IMR-90 (cell line): ENCODE data around the gene RASIP1. TPM values are rescaled to one million over a fixed set of nuclear protein-coding genes. Genes with fewer than 3 reads are reported as not detected.

Experiments
- ATAC-seq: fragments of 200-7000 bp; cut with Tn5 transposase; 2 replicates; pipeline ENCODE4 v1.9.1; 2020; ENCODE audit warnings: low read depth, mild to moderate bottlenecking, moderate library complexity
- BruUV-seq: library from RNA; stranded (reverse); fragments of 400-500 nt; replicated peaks from 2 replicates; lab custom pipeline; 2021; lab: Mats Ljungman, UMichigan
- CTCF ChIA-PET: fragments of 300-600 bp; formaldehyde crosslinking; extraction: SDS; loops from one replicate; lab custom pipeline; 2021; ENCODE audit warnings: antibody characterized with exemption; lab: Yijun Ruan, JAX
- POLR2A ChIA-PET: fragments of 300-600 bp; sonication (Branson Sonifier 250); formaldehyde crosslinking; loops from one replicate; lab custom pipeline; 2022; ENCODE audit warnings: antibody characterized with exemption; ENCODE audit not compliant: unreplicated experiment; lab: Charles Lee
- DNase-seq: peaks from one replicate; pipeline ENCODE4 v3.0.0; 2013
- H2AFZ ChIP-seq: replicated peaks from 2 replicates; pipeline ENCODE3; 2013; ENCODE audit warnings: low read length, mild to moderate bottlenecking; ENCODE audit not compliant: poor library complexity
- H2AK5ac ChIP-seq: 2 replicates; pipeline ENCODE4 v1.6.1; 2013; ENCODE audit warnings: low read depth, low read length, inconsistent platforms
- H2AK9ac ChIP-seq: replicated peaks from 2 replicates; pipeline ENCODE3; 2013; ENCODE audit warnings: mild to moderate bottlenecking, low read depth, low read length, moderate library complexity; ENCODE audit not compliant: poor library complexity
- H2BK120ac ChIP-seq: 2 replicates; pipeline ENCODE4 v1.6.1; 2013; ENCODE audit warnings: low read depth, low read length, inconsistent platforms
- H2BK15ac ChIP-seq: 3 replicates; pipeline ENCODE4 v1.6.1; 2013; ENCODE audit warnings: low read depth, low read length, inconsistent platforms
- H2BK20ac ChIP-seq: 2 replicates; pipeline ENCODE4 v1.6.1; 2013; ENCODE audit warnings: low read depth, mild to moderate bottlenecking, inconsistent platforms, low read length, moderate library complexity
- H2BK5ac ChIP-seq: 2 replicates; pipeline ENCODE4 v1.6.1; 2013; ENCODE audit warnings: mild to moderate bottlenecking, low read depth, low read length, inconsistent platforms; ENCODE audit not compliant: poor library complexity, severe bottlenecking
- H3K14ac ChIP-seq: replicated peaks from 2 replicates; pipeline ENCODE4 v1.6.1; 2013; ENCODE audit warnings: low read depth, low read length, inconsistent platforms
- H3K18ac ChIP-seq: 2 replicates; pipeline ENCODE4 v1.6.1; 2013; ENCODE audit warnings: low read depth, low read length, control low read depth
- H3K23ac ChIP-seq: 2 replicates; pipeline ENCODE4 v1.6.1; 2013; ENCODE audit warnings: low read depth, low read length, inconsistent platforms
- H3K27ac ChIP-seq: 2 replicates; pipeline ENCODE4 v1.5.1; 2013; ENCODE audit warnings: mild to moderate bottlenecking, control low read depth, low read length; ENCODE audit not compliant: insufficient read depth
- H3K27me3 ChIP-seq: 2 replicates; pipeline ENCODE4 v1.6.1; 2013; ENCODE audit warnings: low read length; ENCODE audit not compliant: control insufficient read depth, insufficient read depth
- H3K36me3 ChIP-seq: 2 replicates; pipeline ENCODE4 v1.6.1; 2013; ENCODE audit warnings: low read length, mixed read lengths; ENCODE audit not compliant: control insufficient read depth, insufficient read depth
- H3K4ac ChIP-seq: 2 replicates; pipeline ENCODE4 v1.6.1; 2013; ENCODE audit warnings: low read depth, low read length, inconsistent platforms
- H3K4me1 ChIP-seq: 2 replicates; pipeline ENCODE4 v1.6.1; 2013; ENCODE audit warnings: low read length, mixed read lengths; ENCODE audit not compliant: control insufficient read depth, insufficient read depth
- H3K4me2 ChIP-seq: 2 replicates; pipeline ENCODE4 v1.6.1; 2013; ENCODE audit warnings: low read depth, mild to moderate bottlenecking, control low read depth, low read length, moderate library complexity
- H3K4me3 ChIP-seq: 2 replicates; pipeline ENCODE4 v1.5.1; 2013; ENCODE audit warnings: low read depth, mild to moderate bottlenecking, control low read depth, low read length, moderate library complexity; ENCODE audit not compliant: insufficient read depth
- H3K56ac ChIP-seq: 2 replicates; pipeline ENCODE4 v1.6.1; 2013; ENCODE audit warnings: low read length, inconsistent platforms; ENCODE audit not compliant: insufficient read depth; ENCODE audit errors: extremely low read depth
- H3K79me1 ChIP-seq, 2 experiments: 2 replicates each; pipeline ENCODE4 v1.6.1; 2013; ENCODE audit warnings: low read length in 2 of 2, inconsistent platforms in 1 of 2, low read depth in 1 of 2
- H3K9ac ChIP-seq: 2 replicates; pipeline ENCODE4 v1.6.1; 2013; ENCODE audit warnings: low read depth, low read length, control low read depth
- H3K9me1 ChIP-seq: 2 replicates; pipeline ENCODE4 v1.6.1; 2013; ENCODE audit warnings: low read length, inconsistent platforms; ENCODE audit not compliant: insufficient read depth
- H3K9me3 ChIP-seq: 2 replicates; pipeline ENCODE4 v1.6.1; 2013; ENCODE audit warnings: low read length; ENCODE audit not compliant: control insufficient read depth, insufficient read depth
- H4K20me1 ChIP-seq: 2 replicates; pipeline ENCODE4 v1.6.1; 2013; ENCODE audit warnings: low read length, inconsistent platforms; ENCODE audit not compliant: insufficient read depth
- H4K5ac ChIP-seq: 2 replicates; pipeline ENCODE4 v1.6.1; 2013; ENCODE audit warnings: mild to moderate bottlenecking, low read depth, low read length, control low read depth
- H4K8ac ChIP-seq, 2 experiments: 2 replicates each; pipeline ENCODE4 v1.6.1; 2013; ENCODE audit warnings: low read depth in 2 of 2, low read length in 2 of 2, control low read depth in 1 of 2, inconsistent platforms in 1 of 2
- H4K91ac ChIP-seq: 2 replicates; pipeline ENCODE4 v1.6.1; 2013; ENCODE audit warnings: low read depth, low read length, inconsistent platforms; ENCODE audit not compliant: insufficient read depth
- BHLHE40 ChIP-seq: fragments of 150-350 bp; IDR thresholded peaks from 2 replicates; pipeline ENCODE4 v1.6.1; 2016; ENCODE audit warnings: mild to moderate bottlenecking, low read depth, low read length
- CEBPB ChIP-seq: IDR thresholded peaks from 2 replicates; pipeline ENCODE4 v1.6.1; 2012; ENCODE audit warnings: low read depth, low read length, improper control_type of control experiment
- CHD1 ChIP-seq: IDR thresholded peaks from 2 replicates; pipeline ENCODE4 v1.6.1; 2012; ENCODE audit warnings: low read depth, low read length, improper control_type of control experiment
- FOS ChIP-seq: fragments of 150-350 bp; IDR thresholded peaks from 2 replicates; pipeline ENCODE4 v1.6.1; 2016; ENCODE audit warnings: low read depth, low read length
- MAFK ChIP-seq: IDR thresholded peaks from 2 replicates; pipeline ENCODE4 v1.6.1; 2012; ENCODE audit warnings: low read depth, low read length, improper control_type of control experiment
- MAZ ChIP-seq: IDR thresholded peaks from 2 replicates; pipeline ENCODE4 v1.6.1; 2012; ENCODE audit warnings: low read depth, mild to moderate bottlenecking, low read length, improper control_type of control experiment, moderate library complexity, borderline replicate concordance
- MXI1 ChIP-seq: IDR thresholded peaks from 2 replicates; pipeline ENCODE4 v1.6.1; 2012; ENCODE audit warnings: low read depth, mild to moderate bottlenecking, low read length, moderate library complexity, borderline replicate concordance
- NFE2L2 ChIP-seq: fragments of 150-350 bp; IDR thresholded peaks from 2 replicates; pipeline ENCODE4 v1.6.1; 2016; ENCODE audit warnings: low read depth, mild to moderate bottlenecking, low read length
- POLR2A ChIP-seq: IDR thresholded peaks from 2 replicates; pipeline ENCODE4 v1.6.1; 2012; ENCODE audit warnings: mild to moderate bottlenecking, low read depth, low read length
- RAD21 ChIP-seq: IDR thresholded peaks from 2 replicates; pipeline ENCODE4 v1.6.1; 2012; ENCODE audit warnings: low read length, improper control_type of control experiment
- RCOR1 ChIP-seq: IDR thresholded peaks from 2 replicates; pipeline ENCODE4 v1.6.1; 2012; ENCODE audit warnings: mild to moderate bottlenecking, low read length, improper control_type of control experiment; ENCODE audit not compliant: insufficient replicate concordance
- RFX5 ChIP-seq: IDR thresholded peaks from 2 replicates; pipeline ENCODE4 v1.8.0; 2012; ENCODE audit warnings: low read depth, mild to moderate bottlenecking, low read length, moderate library complexity
- WGBS, 2 experiments: methylation state at CpG; one replicate each; pipeline versions ENCODE4 v1.1.5 to v1.1.7; 2013; ENCODE audit warnings: missing lambda C conversion rate in 2 of 2; ENCODE audit not compliant: insufficient read length in 1 of 2; ENCODE audit errors: extremely low coverage in 2 of 2; 5-methylcytosine and 5-hydroxymethylcytosine counted together
- dilution Hi-C: fragments of 300-500 bp; cut with HindIII; formaldehyde crosslinking; loops from one replicate; pipeline ENCODE4 v1.14.3; 2018; ENCODE audit warnings: low sequenced_read_pairs; ENCODE audit not compliant: unreplicated experiment
- in situ Hi-C: fragments of 300-500 bp; cut with MboI; formaldehyde crosslinking; loops from 3 replicates; pipeline ENCODE4 v1.14.3; 2019; ENCODE audit warnings: low sequenced_read_pairs, inconsistent platforms, mixed read lengths
- intact Hi-C: fragments of 100-400 bp; cut with micrococcal nuclease; formaldehyde crosslinking; loops from 2 replicates; pipeline ENCODE4 v1.10.0; 2022
- polyA plus RNA-seq, 3 experiments: library from polyadenylated mRNA; depleted of rRNA; stranded (reverse); fragments of >200 nt; gene quantifications; 2 replicates each; pipeline ENCODE4 v1.2.3, GENCODE V29; 2012; ENCODE audit warnings: low replicate concordance in 1 of 3
- total RNA-seq: library from RNA; depleted of rRNA; stranded (reverse); fragments of >200 nt; gene quantifications from 2 replicates; pipeline ENCODE4 v1.2.3, GENCODE V29; 2012
- TF ChIP-seq, protein P1 (sequence below): fragments of 150-350 bp; IDR thresholded peaks from 2 replicates; pipeline ENCODE4 v1.6.1; 2016; ENCODE audit warnings: low read depth, mild to moderate bottlenecking, low read length, moderate library complexity, borderline replicate concordance
- TF ChIP-seq, protein P2 (sequence below): fragments of 150-350 bp; IDR thresholded peaks from 2 replicates; pipeline ENCODE4 v1.6.1; 2017; ENCODE audit warnings: mild to moderate bottlenecking, antibody characterized with exemption, low read length, low read depth
- TF ChIP-seq, protein P3 (sequence below): conservative IDR thresholded peaks from 2 replicates; pipeline ENCODE4 v1.5.1; 2012; ENCODE audit warnings: mild to moderate bottlenecking, low read depth, low read length, improper control_type of control experiment

Gene RASIP1
- total and polyA plus RNA-seq, 2 of the 4 experiments (the other 2 are of a cell fraction): 0.18 to 0.51 TPM

DNA sequence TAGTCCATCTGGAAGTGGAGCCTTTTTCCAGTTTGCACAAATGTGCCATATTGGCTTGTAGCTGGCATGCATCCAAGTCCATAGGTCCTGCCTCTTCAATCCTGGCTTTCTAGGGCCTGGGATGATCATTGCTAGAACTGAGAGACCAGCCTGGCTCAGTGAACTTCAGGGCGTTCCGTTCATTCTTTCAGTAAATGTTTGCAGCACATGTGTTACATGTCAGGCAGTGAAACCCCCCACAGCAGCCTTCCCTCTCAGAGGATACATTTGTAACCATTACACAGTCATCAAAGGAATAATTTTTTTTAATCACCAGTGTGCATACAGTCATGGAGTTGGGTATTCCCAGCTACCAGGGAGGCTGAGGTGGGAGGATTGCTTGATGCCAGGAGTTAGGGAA is 35.0 kb downstream of the RASIP1 start:
- Histone ChIP-seq H2BK5ac (no peak overlapping the region), H3K9me3 (no peaks in the 10 kb centered on the region), H2BK120ac (no peak overlapping the region), H4K91ac (no peak overlapping the region), H4K5ac (no peak overlapping the region), H2AK9ac (no peak overlapping the region), H3K27me3 (no peaks in the 10 kb centered on the region), H2BK15ac (no peak overlapping the region), H4K20me1 (no peaks in the 10 kb centered on the region), H3K9me1 (no peaks in the 10 kb centered on the region), H3K4me1 (no peaks in the 10 kb centered on the region), H3K27ac (no peak overlapping the region), H3K23ac (no peak overlapping the region), H2AFZ (no peak overlapping the region), H3K4me3 (no peak overlapping the region), H3K18ac (no peak overlapping the region), H3K4me2 (no peak overlapping the region), H2BK20ac (no peak overlapping the region), H3K56ac (no peak overlapping the region), H3K4ac (no peak overlapping the region), H3K79me1 (no peaks in the 10 kb centered on the region), H4K8ac (no peak overlapping the region), H3K14ac (no peak overlapping the region), H3K9ac (no peak overlapping the region), H2AK5ac (no peak overlapping the region), H3K36me3 (peaks cover 5% of the 10 kb centered on the region)
- BruUV-seq: no TSS peak
- ATAC-seq: no peak; the same call in 1 of the 2 replicates
- CTCF ChIA-PET: no interaction called here
- dilution Hi-C loops: no loop called here
- in situ Hi-C loops: no loop called here
- intact Hi-C loops: no loop called here
- POLR2A ChIA-PET: no interaction called here
- no peak for DNase-seq
- 29% methylated on average over 2 of the region's 2 CpGs; no CpG with 5 or more reads in 1 of the 2 experiments for WGBS, 2 experiments
- no peak for TF ChIP-seq MAFK
- TF ChIP-seq RCOR1: no peak
- no peak for TF ChIP-seq NFE2L2
- no peak for TF ChIP-seq RFX5
- no peak for TF ChIP-seq FOS
- TF ChIP-seq, protein P1, sequence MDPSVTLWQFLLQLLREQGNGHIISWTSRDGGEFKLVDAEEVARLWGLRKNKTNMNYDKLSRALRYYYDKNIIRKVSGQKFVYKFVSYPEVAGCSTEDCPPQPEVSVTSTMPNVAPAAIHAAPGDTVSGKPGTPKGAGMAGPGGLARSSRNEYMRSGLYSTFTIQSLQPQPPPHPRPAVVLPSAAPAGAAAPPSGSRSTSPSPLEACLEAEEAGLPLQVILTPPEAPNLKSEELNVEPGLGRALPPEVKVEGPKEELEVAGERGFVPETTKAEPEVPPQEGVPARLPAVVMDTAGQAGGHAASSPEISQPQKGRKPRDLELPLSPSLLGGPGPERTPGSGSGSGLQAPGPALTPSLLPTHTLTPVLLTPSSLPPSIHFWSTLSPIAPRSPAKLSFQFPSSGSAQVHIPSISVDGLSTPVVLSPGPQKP: no peak
- TF ChIP-seq CEBPB: no peak
- TF ChIP-seq CHD1: no peak
- no peak for TF ChIP-seq MXI1
- TF ChIP-seq RAD21: no peak
- TF ChIP-seq MAZ: no peak
- TF ChIP-seq, protein P2, sequence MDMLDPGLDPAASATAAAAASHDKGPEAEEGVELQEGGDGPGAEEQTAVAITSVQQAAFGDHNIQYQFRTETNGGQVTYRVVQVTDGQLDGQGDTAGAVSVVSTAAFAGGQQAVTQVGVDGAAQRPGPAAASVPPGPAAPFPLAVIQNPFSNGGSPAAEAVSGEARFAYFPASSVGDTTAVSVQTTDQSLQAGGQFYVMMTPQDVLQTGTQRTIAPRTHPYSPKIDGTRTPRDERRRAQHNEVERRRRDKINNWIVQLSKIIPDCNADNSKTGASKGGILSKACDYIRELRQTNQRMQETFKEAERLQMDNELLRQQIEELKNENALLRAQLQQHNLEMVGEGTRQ: no peak
- no peak for TF ChIP-seq POLR2A
- no peak for TF ChIP-seq BHLHE40
- TF ChIP-seq, protein P3, sequence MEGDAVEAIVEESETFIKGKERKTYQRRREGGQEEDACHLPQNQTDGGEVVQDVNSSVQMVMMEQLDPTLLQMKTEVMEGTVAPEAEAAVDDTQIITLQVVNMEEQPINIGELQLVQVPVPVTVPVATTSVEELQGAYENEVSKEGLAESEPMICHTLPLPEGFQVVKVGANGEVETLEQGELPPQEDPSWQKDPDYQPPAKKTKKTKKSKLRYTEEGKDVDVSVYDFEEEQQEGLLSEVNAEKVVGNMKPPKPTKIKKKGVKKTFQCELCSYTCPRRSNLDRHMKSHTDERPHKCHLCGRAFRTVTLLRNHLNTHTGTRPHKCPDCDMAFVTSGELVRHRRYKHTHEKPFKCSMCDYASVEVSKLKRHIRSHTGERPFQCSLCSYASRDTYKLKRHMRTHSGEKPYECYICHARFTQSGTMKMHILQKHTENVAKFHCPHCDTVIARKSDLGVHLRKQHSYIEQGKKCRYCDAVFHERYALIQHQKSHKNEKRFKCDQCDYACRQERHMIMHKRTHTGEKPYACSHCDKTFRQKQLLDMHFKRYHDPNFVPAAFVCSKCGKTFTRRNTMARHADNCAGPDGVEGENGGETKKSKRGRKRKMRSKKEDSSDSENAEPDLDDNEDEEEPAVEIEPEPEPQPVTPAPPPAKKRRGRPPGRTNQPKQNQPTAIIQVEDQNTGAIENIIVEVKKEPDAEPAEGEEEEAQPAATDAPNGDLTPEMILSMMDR: no peak
